H1 (cell line): ENCODE data around the gene TSHZ2.

Experiments used
- ATF3 ChIP-seq: IDR thresholded peaks from 2 replicates; pipeline ENCODE4 v1.6.1; 2011; ENCODE audit warnings: low read depth, mild to moderate bottlenecking, low read length; ENCODE audit not compliant: insufficient read depth
- CTCF ChIP-seq, 3 experiments: IDR thresholded peaks; 1 replicate in 2 of 3; 2 replicates in 1 of 3; pipeline versions ENCODE4 v1.5.1 to v1.6.1; 2011; ENCODE audit warnings: low read length in 3 of 3, mild to moderate bottlenecking in 3 of 3, inconsistent platforms in 2 of 3, low read depth in 1 of 3, moderate library complexity in 1 of 3; ENCODE audit not compliant: insufficient read depth in 1 of 3; ENCODE audit errors: control extremely low read depth in 1 of 3
- GABPA ChIP-seq: IDR thresholded peaks from 2 replicates; pipeline ENCODE4 v1.6.1; 2011; ENCODE audit warnings: mild to moderate bottlenecking, low read length, moderate library complexity, borderline replicate concordance; ENCODE audit not compliant: insufficient read depth
- PHF8 ChIP-seq: fragments of 200-600 bp; sonication (generic); conservative IDR thresholded peaks from 2 replicates; pipeline ENCODE4 v1.7.1; 2012; ENCODE audit warnings: low read depth, mild to moderate bottlenecking, inconsistent platforms, low read length, moderate library complexity
- POLR2A ChIP-seq, 2 experiments: IDR thresholded peaks; 1 replicate in 1 of 2; 2 replicates in 1 of 2; pipeline ENCODE4 v1.6.1; 2011; ENCODE audit warnings: low read depth in 2 of 2, low read length in 2 of 2, mild to moderate bottlenecking in 2 of 2; ENCODE audit errors: control extremely low read depth in 1 of 2
- SP2 ChIP-seq: IDR thresholded peaks from 2 replicates; pipeline ENCODE4 v1.6.1; 2012; ENCODE audit warnings: mild to moderate bottlenecking, low read length, inconsistent platforms

GRCh38 chr20:52962183-52962582 is 10.0 kb upstream of the TSHZ2 start:
- TF ChIP-seq GABPA (no peak), SP2 (no peak), CTCF (IDR thresholded peaks at IDR 0.05; ENCODE audit: control extremely low read depth in 1 of 3, insufficient read depth in 1 of 3, low read depth in 1 of 3, low read length in 3 of 3) (no peak), POLR2A (IDR thresholded peaks at IDR 0.05; ENCODE audit: control extremely low read depth in 1 of 2, low read depth in 2 of 2, low read length in 2 of 2) (no peak), ATF3 (no peak), PHF8 (no peak)
